ENCODE data around the gene GIMAP6.
"Not testable (repeated sequence)": the region's sequence is repeated elsewhere in the genome, so short reads cannot be mapped to it uniquely, and the experiment has no call there.

Gene GIMAP6

GRCh38 chr7:150579979-150580637 lies 52.1 kb downstream of the GIMAP6 start:
- DNase-seq: not testable (repeated sequence)

All from NCI-H524 treated with DMSO at 0.1 percent for 48 hours (cell line).